ENCODE results near the gene PARP8.

The PARP8 gene

DNA sequence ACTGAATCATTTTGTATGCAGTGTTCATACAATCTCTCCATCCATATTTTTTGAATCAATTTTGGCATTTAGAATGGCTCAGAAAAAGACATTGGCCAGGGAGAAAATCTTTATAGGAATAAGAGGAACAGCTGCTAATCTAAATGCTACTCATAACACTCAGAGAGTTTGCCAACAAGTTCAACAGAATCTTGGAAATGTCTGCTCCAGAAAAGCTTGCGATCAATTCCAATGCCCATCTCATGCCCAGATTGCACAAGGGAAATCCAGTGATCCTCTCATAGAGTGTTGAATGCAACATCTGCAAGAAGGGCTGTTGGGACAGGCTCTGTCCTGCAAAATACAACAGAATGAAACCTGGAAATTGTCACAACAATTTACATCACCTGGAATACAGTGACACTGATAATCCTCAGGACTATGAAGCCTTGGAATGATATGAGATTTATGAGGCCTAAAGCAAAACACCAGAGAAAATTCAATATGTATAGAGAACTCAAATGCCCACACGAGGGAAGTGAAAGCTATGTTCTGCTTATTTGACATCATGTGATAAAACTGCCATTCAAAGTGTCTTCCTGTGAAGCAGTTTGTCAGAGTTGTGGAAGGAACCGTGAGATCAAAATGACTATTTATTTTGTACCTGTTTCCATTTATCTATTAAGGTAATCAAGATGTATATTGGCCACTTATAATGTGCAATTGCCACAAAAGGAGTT lies 190.1 kb downstream of the PARP8 start:
- no peak for DNase-seq

DNA sequence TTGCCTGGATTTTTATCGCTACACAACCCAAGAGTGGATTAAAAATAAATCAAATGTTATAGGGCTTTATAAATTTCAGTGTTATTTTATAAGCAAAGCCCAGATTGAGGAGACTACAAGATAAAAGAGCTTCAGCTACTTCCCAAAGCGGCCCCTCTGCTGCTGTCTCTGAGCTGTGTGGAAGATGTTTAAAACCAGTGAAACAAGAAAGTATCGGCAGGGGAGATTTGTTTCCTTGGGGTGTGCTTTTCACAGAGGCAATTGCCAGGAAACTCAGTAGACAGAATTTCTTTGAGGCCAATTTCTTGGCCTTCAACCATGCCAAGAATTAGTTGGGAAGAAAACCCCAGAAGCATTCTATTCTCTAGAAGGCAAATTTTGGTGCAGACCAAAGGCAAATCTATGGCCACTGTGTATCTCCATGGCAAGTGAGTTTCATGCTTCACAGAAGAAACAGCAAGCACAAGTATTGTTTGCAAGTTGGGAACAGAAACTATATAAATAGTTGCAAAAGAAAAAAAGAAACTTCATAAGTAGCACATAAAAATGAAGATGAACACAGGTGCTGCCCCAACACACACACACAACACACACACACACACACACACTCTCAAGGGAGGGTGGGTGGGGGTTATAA lies 197.2 kb downstream of the PARP8 start:
- no peak for DNase-seq

DNA sequence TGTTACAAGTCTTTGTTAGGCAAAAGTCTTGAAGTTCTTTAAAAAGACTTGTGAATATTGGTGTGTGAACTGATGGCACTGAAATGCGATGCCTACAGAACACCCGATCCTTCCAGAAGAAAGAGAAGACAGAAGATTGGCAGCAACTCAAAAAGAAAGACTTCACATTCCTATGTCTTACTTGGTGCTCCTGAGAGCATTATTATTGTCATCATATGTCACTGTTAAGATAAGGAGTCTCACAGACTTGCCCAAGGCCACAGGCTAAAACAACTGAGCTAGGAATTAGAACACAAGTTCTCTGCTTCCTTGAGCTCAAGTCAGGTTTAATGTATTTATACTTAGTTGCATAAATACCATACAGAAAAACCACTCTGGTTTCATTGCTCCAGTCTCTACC lies 198.0 kb downstream of the PARP8 start:
- DNase-seq: no peak

DNA sequence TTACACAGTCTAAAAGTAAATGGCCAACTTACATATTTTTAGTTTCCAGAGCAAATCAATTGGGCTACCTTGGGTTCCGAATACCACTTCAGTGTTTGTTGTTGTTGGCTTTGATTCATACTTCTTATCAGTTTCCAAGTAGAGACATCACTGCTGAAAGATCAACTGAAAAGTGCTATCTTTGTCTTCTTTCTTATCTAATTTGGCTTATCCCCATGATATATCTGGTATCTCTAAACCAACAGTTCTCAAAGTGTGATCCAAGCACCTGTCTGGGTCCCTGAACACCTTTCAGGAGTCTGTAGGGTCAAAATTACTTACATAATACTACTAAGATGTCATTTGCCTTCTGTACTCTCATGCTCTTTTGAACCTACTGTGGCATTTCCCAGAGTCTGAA lies 200.0 kb downstream of the PARP8 start:
- no peak for DNase-seq

DNA sequence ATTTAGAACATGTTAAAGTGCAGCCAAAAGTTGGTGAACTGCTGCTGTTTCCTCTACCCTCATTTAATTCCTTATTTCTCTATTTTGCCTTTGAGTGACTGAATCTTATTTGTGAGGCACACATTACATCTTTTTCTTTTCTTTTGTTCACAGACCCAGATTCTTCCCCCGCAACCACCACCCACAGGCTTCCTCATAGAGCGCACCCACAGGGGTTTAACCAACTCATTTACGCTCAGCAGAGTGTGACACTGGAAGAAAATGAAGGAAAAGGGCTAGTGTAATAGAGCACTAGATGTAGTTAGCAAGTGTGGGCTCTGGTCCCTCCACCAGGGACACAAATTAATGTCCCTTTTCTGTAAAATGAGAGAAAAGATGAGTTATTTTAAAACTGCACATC lies 200.7 kb downstream of the PARP8 start:
- DNase-seq: no peak

DNA sequence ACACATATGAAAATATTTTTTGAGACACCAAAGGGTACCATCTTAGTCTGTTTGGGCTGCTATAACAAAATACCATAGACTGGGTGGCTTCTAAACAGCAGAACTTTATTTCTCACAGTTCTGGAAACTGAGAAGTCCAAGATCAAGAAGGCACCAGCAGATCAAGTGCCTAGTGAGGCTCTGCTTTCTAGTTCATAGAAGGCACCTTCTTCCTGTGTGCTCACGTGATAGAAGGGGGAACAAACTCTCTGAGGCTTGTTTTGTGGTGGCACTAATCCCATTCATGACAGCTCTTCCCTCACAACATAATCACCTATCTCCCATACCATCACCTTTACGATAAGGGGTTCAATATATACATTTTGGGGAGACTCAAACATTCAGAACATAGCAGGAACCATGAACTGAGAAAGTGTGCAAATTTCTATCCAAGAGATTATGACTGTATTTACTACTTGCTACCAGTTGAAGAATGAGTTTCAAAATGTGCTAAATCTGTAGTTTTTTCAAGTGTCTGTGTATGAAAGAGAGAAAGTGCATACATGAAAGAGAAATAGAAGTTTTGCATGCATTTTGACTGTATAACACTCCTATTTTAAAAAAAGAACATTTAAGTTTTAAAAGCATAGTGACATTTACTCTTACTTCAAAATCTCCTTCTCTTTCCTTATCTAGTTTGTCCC lies 207.3 kb downstream of the PARP8 start:
- DNase-seq: no peak

DNA sequence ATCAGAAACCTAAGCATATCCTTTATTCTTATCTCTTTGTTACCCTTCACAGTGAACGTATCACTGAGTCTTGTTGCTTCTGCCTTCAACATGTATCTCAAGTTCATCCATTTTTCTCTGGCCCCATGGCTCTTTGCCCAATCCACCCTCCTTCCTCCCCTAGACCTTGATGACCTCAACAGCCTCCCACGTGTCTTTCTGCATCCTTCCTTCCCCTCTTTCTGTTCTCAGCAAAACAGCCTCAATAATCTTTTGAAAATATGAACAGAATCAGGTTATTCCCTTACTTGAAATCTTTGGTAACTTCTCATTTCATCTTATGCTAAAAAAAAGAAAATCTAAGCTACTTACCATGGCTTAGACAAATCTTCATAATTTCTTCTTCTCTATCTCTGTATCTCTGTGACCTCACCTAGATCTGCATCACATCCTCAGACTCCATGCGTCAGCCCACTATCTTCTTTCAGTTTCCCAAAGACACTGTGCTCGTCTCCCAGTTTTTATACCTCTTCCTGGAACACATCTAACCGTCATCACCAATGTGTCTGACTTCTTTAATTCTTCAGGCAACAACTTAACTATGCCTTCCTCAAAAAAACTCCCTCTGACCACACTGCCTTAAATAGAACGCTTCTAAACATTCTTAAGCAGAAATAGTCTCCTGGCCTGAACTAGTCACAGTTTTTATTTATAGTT lies 208.0 kb downstream of the PARP8 start:
- DNase-seq: no peak

DNA sequence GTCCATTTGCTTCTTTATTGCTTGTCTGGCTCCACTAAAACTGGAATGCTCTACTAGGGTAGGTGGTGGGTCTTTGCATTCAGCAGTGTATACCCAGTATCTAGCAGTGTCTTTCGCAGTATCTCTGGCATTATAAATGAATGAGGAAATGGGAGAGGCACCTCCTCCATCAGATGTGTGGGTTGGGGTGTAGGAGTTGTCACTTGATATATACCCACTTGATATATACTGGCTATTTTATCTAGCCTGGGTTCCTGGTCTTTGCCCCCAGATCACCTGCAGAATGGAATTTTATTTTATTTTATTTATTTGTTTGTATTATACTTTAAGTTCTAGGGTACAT lies 208.5 kb downstream of the PARP8 start:
- DNase-seq: no peak

DNA sequence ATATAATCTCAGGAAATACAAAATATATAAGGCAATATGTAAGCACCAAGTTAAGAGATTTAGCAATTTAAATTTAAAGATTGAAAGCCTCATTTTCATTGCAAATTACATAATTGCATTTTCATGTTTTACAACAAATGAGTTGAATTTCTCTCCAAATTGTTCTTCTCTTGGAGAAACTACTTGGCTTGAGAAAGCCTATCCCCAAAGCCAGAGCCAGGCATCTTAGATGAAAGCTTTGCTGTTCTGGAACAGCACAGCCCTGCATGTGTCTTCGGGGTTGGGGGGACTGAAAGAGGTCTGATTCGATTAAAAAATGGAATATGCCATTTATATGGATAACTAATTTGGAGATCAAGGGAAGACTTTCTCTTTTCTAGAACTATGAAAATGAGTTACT lies 212.0 kb downstream of the PARP8 start:
- no peak for DNase-seq

DNA sequence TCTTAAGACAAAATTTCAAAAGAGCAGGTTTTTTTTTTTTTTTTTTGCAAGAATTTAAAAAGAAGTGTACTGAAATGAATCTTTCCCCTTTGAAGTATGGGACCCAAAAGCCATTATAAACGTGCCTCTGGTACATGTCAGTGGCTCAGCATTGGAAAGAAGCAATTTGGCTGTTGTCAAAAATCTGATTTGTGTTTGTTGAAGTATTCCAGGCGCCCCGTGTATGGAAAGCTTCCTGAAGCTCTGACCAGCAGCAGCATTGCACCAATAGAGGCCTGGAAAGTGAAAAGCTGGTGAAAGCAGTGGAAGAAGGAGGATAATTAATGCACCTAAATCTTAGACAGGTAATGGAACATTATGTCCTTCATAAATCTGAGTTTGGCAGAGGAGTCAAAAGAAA lies 215.0 kb downstream of the PARP8 start:
- DNase-seq: no peak

DNA sequence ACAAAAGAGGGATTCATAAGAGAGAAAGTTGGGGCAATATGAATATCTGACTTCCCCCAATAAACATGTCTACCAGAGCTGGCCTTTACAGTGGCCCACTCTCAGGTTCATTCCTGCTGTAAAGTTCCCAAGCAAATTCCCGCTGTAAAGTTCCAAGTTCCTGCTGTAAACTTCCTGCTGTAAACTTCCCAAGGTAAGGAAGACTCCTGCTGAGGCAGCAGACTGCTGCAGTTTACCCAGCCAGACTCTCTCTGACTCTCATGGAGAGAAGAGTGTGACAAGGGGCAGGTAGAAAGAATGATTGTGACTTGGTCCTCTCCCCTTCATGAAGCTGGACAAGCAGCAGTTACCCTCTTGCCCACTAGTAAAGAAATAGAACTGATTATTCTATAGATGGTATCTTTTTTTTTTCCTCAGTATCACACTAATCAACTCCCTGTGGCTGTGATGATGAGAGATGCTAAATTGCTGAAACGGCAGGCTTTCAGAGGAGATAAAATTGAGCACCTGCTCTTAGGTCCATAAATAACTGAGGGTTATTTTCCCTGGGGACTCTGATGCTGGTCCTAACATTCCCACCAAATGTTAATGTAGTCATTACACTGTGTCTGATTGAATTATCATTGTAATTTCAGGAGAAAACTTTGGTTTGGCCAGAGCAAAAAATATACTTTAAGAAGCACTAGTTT lies 220.4 kb downstream of the PARP8 start:
- no peak for DNase-seq

DNA sequence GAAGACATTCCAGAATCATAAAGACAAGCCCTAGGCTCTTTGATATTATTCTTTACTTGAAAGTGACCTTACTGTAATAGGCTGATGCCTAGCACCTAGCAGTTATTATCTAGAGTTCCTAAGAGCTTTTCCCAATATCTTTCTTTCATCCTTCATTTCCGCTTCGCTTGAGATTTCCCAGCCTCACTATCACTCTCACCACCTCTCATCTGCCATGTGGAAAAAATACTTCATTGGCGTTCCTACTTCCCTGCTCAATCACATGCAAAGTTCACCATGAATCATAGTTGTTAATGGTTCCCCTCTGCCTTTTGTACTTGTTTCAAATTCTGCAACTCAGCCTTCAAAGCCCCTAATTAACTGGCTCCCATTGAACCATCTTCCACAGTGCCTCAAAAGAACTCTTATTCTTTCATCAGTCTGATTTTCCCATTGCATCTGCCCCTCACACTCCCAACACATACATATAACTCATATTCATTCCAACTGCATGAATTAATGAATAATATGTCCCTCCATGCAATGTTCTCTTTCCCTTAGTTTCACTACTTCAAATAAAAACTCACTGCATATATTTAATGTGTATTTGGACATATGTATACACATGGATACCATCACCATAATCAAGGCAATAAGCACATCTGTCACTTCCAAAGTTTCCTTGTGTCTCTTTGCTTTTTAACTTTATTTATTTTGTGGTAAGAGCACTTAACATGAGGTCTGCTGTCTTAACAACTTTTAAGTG lies 221.6 kb downstream of the PARP8 start:
- no peak for DNase-seq

DNA sequence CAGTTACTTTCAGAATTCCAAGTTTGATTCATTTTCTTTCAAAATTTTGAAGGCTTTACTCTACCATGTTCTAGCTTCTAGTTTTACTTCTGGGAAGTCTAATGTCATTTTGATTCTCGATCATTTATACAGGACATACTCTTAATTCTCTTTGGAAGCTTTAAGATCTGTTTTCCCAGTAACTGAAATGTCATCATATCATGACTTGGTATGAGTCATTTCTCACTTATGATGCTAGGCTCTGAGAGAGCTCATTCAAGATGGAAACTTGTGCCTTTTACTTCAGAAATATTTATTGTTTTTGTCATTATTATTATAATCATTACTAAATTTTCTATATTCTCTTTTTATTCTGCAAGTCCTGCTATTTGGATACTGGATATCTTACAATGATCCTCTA lies 222.3 kb downstream of the PARP8 start:
- DNase-seq: no peak

DNA sequence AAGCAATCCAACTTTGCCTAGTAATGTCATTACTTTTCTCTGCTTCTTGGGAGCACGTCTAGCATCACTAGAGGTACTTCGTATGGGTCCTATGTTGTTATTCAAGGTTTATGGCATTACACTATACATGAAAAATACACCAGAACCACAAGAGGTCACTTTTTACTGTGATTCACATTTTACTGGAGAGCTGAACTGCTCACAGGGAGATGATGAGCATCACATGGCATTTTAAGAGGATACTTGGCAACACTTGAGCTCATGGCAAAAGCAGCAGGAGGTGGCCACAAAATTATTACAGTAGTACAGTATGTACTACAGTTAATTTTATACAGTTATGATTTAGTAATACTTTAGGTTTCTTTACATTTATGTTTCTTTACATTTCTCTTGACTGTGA lies 223.4 kb downstream of the PARP8 start:
- no peak for DNase-seq

All from CD4-positive, alpha-beta T cell treated with Interleukin-17A for 1 hour (primary cell).